GM21390 (cell line): ENCODE data around the gene SAP25.
"Not testable (repeated sequence)": the region's sequence is repeated elsewhere in the genome, so short reads cannot be mapped to it uniquely, and the experiment has no call there.

Source experiments
- ATAC-seq: cut with Tn5 transposase; IDR thresholded peaks from one replicate; pipeline ENCODE4 v1.9.1; 2021; ENCODE audit not compliant: unreplicated experiment

Gene SAP25

GRCh38 chr7:100562195-100563099 lies 11.3 kb downstream of the SAP25 start:
- no peak for ATAC-seq

GRCh38 chr7:100561491-100562194 lies 12.1 kb downstream of the SAP25 start:
- no peak for ATAC-seq

GRCh38 chr7:100559127-100559526 lies 14.6 kb downstream of the SAP25 start:
- no peak for ATAC-seq

GRCh38 chr7:100556541-100556940 lies 17.2 kb downstream of the SAP25 start:
- no peak for ATAC-seq

GRCh38 chr7:100555701-100556100 lies 18.0 kb downstream of the SAP25 start:
- no peak for ATAC-seq

- no peak for ATAC-seq
These were observed 20.7 kb downstream of the SAP25 start for GRCh38 chr7:100553032-100553431.

- no peak for ATAC-seq
These were observed 21.2 kb downstream of the SAP25 start for GRCh38 chr7:100552532-100552931.

GRCh38 chr7:100548446-100548845 lies 25.3 kb downstream of the SAP25 start:
- not testable (repeated sequence) for ATAC-seq

GRCh38 chr7:100547872-100548271 lies 25.8 kb downstream of the SAP25 start:
- ATAC-seq = no peak

- no peak for ATAC-seq
These were observed 26.5 kb downstream of the SAP25 start for GRCh38 chr7:100546926-100547800.

- peak; percentile 42 for ATAC-seq
These were observed 27.4 kb downstream of the SAP25 start for GRCh38 chr7:100546129-100546925.

GRCh38 chr7:100545360-100546128 lies 28.2 kb downstream of the SAP25 start:
- peak; percentile 48 for ATAC-seq

GRCh38 chr7:100544967-100545359 lies 28.7 kb downstream of the SAP25 start:
- no peak for ATAC-seq

- ATAC-seq = no peak
These were observed 29.3 kb downstream of the SAP25 start for GRCh38 chr7:100544386-100544785.

- no peak for ATAC-seq
These were observed 30.1 kb downstream of the SAP25 start for GRCh38 chr7:100543586-100543985.

- ATAC-seq = not testable (repeated sequence)
These were observed 32.4 kb downstream of the SAP25 start for GRCh38 chr7:100541309-100541708.

GRCh38 chr7:100540073-100540723 lies 33.5 kb downstream of the SAP25 start:
- no peak for ATAC-seq

- no peak for ATAC-seq
These were observed 34.2 kb downstream of the SAP25 start for GRCh38 chr7:100539436-100540006.
